ENCODE results near the gene CAMK2A. TPM values are rescaled to one million over a fixed set of nuclear protein-coding genes. Genes with fewer than 3 reads are reported as not detected.

The CAMK2A gene
- total RNA-seq, 1 experiment from 2014 or later, result 0.33 TPM

GRCh38 chr5:150303660-150304386, 14.2 kb upstream of the CAMK2A start:
- Histone ChIP-seq H4K8ac (replicated peaks; ENCODE audit: insufficient read length, low read depth, low read length) (no peak overlapping the region), H2BK20ac (ENCODE audit: low read depth, low read length, poor library complexity, severe bottlenecking) (no peak overlapping the region), H3K9me3 (ENCODE audit: control insufficient read depth, low read depth, low read length) (no peaks in the 10 kb centered on the region), H3T11ph (ENCODE audit: low read length) (no peak overlapping the region), H2BK5ac (ENCODE audit: insufficient read length, low read length) (no peak overlapping the region), H2BK120ac (ENCODE audit: low read depth, low read length, poor library complexity, severe bottlenecking) (no peak overlapping the region), H3K27ac (ENCODE audit: insufficient read length, low read depth, low read length) (no peak overlapping the region), H2BK15ac (ENCODE audit: low read depth, low read length) (no peak overlapping the region), H3K79me2 (ENCODE audit: insufficient read depth, low read length) (no peaks in the 10 kb centered on the region), H4K91ac (ENCODE audit: insufficient read length, low read depth, low read length) (no peak overlapping the region), H2AK5ac (ENCODE audit: insufficient read length, low read length) (no peak overlapping the region), H3K23me2 (ENCODE audit: insufficient read length, low read depth, low read length, poor library complexity, severe bottlenecking) (peaks cover 12% of the 10 kb centered on the region), H2AFZ (ENCODE audit: low read length) (no peak overlapping the region), H3K27me3 (ENCODE audit: insufficient read depth, low read length) (no peaks in the 10 kb centered on the region; the same call in 1 of the 2 replicates), H4K20me1 (ENCODE audit: control insufficient read depth, insufficient read depth, insufficient read length) (no peaks in the 10 kb centered on the region), H2BK12ac (ENCODE audit: insufficient read length, low read depth, low read length) (no peak overlapping the region), H3K14ac (ENCODE audit: insufficient read depth, low read length) (no peak overlapping the region), H3K23ac (ENCODE audit: insufficient read length, low read depth, low read length) (no peak overlapping the region), H3K79me1 (ENCODE audit: insufficient read depth, low read depth, low read length, poor library complexity, severe bottlenecking) (no peaks in the 10 kb centered on the region), H4K5ac (ENCODE audit: insufficient read length, low read depth, low read length) (no peak overlapping the region), H3K4me2 (ENCODE audit: insufficient read depth, insufficient read length, low read length) (peak overlapping the region; percentile 72), H3K4me1 (ENCODE audit: insufficient read depth, low read length) (peaks cover 5% of the 10 kb centered on the region; the same call in 1 of the 2 replicates), H3K56ac (ENCODE audit: insufficient read length, low read depth, low read length) (no peak overlapping the region), H3K18ac (ENCODE audit: insufficient read length, low read depth, low read length) (no peak overlapping the region), H3K9ac (ENCODE audit: extremely low read depth, insufficient read length, low read length) (no peak overlapping the region), H3K4ac (ENCODE audit: low read depth, low read length) (no peak overlapping the region)
- H3K4me3 Mint-ChIP-seq, result peak overlapping the region; percentile 76 to 89; a peak in 4 of 5 replicates
- no peaks in the 10 kb centered on the region for H3K9me3 Mint-ChIP-seq
- peaks cover 24% of the 10 kb centered on the region for H3K27me3 Mint-ChIP-seq (ENCODE audit: low read depth)
- TF ChIP-seq, protein P1, sequence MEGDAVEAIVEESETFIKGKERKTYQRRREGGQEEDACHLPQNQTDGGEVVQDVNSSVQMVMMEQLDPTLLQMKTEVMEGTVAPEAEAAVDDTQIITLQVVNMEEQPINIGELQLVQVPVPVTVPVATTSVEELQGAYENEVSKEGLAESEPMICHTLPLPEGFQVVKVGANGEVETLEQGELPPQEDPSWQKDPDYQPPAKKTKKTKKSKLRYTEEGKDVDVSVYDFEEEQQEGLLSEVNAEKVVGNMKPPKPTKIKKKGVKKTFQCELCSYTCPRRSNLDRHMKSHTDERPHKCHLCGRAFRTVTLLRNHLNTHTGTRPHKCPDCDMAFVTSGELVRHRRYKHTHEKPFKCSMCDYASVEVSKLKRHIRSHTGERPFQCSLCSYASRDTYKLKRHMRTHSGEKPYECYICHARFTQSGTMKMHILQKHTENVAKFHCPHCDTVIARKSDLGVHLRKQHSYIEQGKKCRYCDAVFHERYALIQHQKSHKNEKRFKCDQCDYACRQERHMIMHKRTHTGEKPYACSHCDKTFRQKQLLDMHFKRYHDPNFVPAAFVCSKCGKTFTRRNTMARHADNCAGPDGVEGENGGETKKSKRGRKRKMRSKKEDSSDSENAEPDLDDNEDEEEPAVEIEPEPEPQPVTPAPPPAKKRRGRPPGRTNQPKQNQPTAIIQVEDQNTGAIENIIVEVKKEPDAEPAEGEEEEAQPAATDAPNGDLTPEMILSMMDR (conservative IDR thresholded peaks at IDR 0.05), result no peak
- H3K27ac Mint-ChIP-seq, result peak overlapping the region in 2 of 3 experiments; percentile 9 to 77; a peak in 3 of 7 replicates
- DNase-seq, result no peak
- WGBS (ENCODE audit: extremely low coverage, insufficient read length, low lambda C conversion rate), result no CpG with 5 or more reads among the region's 7 CpGs
- H3K4me1 Mint-ChIP-seq, result peaks cover 46 to 57% of the 10 kb centered on the region in 2 experiments
- H3K36me3 Mint-ChIP-seq (ENCODE audit: insufficient read depth in 1 of 3, low read depth in 3 of 3), result no peaks in the 10 kb centered on the region

Data from H9 (cell line).